GM19395 (cell line): ENCODE data around the gene JPT2.

ENCODE experiments used
- ATAC-seq: cut with Tn5 transposase; IDR thresholded peaks from one replicate; pipeline ENCODE4 v1.9.1; 2021; ENCODE audit warnings: mild to moderate bottlenecking, moderate library complexity; ENCODE audit not compliant: unreplicated experiment

JPT2 gene

GRCh38 chr16:1651094-1651973, 26.7 kb upstream of the JPT2 start:
- no peak for ATAC-seq

DNA sequence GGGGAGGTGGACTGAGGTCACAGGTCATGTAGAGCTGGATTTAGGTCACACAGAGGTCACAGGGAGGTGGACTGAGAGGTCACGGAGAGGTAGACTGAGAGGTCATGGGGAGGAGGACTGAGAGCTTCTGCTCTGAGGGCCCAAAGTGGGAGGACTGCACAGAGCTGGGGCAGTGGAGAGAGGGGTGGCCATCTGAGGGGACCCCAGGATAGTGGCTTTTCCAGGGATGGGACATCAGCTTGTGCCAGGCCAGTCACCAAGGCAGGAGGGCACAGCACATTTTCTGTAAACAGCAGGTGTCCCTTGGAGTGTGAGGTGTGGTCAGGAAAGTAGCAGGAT, 26.1 kb upstream of the JPT2 start:
- no peak for ATAC-seq

GRCh38 chr16:1653023-1653422, 25.1 kb upstream of the JPT2 start:
- ATAC-seq, result no peak

DNA sequence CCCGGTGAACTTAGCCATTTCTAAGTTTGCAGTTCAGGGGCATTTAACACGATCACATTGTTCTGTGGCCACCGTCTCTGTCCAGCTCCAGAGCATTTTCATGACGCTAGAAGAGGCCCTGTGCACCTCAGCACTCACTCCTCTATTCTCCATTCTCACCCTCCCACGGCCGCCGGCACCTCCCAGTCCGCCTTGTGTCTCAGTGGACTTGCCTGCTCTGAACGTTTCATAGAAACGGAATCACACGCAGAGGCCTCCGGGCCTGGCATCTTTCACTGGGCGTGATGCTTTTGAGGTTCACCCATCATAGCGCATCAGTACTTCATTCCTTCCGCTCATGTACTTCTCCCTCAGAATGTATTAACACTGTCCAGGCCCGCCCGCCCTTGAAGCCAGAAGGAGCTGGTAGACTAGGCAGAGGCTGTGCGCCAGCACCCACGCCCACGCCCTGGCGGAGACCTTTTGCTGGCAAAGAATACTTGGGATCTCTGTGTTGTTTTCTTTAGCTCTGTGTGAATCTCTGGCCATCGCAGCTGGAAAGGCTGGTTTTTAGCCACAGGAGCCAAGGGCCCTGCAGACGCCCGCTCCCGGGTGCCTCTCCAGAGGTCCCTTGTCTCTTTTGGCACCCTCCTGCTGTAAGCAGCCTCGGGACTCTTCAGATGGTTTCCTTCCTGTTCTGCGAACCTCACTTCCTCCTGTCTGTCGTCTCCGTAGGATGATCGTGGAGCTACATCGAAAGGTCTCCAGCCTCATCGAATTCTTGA, 23.4 kb upstream of the JPT2 start:
- no peak for ATAC-seq

GRCh38 chr16:1655269-1655807, 22.7 kb upstream of the JPT2 start:
- no peak for ATAC-seq

GRCh38 chr16:1655909-1656807, 21.9 kb upstream of the JPT2 start:
- ATAC-seq, result no peak

DNA sequence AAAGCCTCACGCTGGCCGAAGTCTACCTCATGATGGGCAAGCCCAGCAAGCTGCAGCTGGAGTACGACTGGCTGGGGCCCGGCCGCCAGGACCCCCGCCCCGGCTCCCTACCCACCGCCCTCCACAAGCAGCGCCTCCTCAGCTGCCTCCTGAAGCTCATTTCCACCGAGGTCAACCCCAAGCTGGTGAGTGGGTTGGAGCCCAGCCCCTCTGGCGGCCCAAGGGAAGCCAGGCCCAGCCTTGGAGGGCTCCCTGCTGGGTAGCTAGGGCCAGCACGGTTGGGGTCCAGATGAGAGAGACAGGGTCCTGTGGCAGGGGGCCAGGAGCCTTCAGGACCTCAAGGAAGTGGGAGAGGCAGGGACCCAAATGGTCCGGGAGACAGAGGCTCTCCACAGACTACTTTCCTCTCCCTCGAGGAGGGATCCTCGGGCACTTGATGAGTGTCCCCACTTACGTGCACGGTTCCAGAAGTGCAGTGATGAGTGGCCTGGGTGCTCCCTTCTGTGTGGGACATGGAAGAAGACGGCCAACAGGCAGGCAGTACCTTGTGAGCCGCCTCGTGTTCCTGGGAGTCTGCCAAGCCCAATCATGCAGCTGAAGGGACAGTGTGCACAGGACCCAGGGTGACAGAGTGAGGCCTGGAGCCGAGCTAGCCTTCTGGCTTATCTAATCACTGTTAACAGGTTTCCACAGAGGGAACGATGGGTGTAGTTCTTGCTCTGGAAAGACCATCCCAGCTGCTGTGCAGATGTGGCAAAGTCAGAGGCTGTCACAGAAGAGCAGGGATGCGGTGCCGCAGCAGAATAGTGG, 21.1 kb upstream of the JPT2 start:
- ATAC-seq, result no peak

GRCh38 chr16:1657841-1658240, 20.2 kb upstream of the JPT2 start:
- ATAC-seq, result no peak

DNA sequence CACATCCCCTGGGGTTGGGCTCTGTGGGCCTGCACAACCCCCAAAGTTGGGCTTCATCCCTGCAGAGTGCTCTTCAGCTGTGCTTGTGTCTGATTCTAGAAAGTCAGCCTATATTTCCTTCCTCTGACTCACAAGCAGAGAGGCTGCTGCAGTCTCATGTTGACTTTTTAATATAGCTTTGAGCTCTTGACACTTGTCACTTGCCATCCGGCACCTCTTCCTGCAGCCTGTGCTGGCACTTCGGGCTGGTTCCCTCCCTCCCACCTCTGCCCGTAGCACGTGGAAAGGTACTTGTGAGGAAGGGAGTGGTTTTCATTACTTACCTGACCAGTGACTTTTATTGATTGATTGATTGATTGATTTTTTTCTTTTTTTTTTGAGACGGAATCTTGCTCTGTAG, 19.0 kb upstream of the JPT2 start:
- no peak for ATAC-seq

GRCh38 chr16:1661826-1662225, 16.3 kb upstream of the JPT2 start:
- no peak for ATAC-seq

- no peak for ATAC-seq
Observed at GRCh38 chr16:1662543-1662942, 15.5 kb upstream of the JPT2 start.

GRCh38 chr16:1665829-1666228, 12.2 kb upstream of the JPT2 start:
- no peak for ATAC-seq

- ATAC-seq, result no peak
Observed at GRCh38 chr16:1666316-1666715, 11.8 kb upstream of the JPT2 start.

GRCh38 chr16:1667271-1667670, 10.8 kb upstream of the JPT2 start:
- ATAC-seq, result no peak

- no peak for ATAC-seq
Observed at GRCh38 chr16:1667916-1668315, 10.2 kb upstream of the JPT2 start.

DNA sequence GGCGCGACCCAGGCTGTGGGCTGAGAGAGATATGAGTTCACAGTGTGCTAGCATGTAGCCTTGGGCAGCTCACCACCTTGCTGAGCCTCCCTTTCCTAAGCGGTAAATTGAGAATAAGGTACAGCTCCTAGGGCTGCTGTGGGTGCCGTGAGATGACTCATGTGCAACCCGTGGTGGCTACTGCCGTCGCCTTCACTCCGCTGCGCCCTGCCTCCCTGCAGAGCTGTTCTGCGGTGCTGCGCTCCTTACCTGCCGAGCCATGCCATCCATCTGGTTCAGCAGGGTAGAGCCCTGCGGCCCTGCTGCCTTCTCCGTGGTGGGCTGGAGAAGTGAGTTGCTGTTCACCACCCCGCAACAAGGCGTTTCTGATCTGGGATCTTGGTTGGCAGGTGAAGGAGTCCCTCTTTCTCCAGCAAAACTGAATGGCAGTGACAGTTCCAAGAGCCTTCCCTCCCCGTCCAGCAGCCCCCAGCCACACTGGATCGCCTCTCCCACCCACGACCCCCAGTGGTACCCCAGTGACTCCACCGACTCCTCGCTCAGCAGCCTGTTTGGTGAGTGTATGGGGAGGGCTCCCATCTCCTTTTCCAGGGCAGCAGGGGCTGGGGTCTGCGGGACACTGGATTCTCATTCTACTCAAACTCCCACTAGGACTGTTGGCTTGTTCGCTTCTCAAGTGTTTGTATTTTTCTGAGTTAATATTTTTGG, 9.3 kb upstream of the JPT2 start:
- no peak for ATAC-seq

DNA sequence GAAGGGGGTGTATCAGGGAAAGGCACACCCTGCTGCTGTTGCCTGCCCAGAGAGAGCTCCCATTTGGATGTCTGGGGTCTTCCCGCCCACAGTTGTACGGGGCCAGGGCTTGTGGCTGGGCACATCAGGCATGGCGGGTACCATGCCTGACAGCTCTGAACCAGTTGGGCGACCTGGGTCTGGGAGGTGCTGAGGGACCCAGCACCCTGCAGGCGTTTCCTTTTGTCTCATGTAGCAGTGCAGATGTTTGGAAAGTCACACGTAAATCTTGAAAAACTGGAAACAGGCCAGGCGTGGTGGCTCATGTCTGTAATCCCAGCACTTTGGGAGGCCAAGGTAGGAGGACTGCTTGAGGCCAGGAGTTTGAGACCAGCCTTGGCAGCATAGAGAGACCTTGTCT, 8.4 kb upstream of the JPT2 start:
- ATAC-seq, result no peak

DNA sequence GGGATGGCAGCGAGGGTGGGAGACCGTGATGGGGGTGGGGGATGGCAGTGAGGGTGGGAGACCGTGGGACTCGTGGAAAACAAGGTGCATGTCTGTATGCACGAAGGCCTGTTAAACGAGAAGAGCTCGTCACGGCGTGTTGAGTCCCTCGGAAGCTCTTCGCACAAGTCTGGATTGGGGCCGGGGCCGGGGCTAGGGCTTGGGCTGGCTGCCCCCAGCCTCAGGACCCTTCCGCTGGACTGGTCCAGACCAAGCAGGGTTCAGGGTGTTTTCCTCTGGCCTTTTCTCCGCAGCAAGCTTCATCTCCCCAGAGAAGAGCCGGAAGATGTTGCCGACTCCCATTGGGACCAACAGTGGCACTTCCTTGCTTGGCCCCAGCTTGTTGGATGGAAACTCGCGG, 7.7 kb upstream of the JPT2 start:
- ATAC-seq, result no peak

DNA sequence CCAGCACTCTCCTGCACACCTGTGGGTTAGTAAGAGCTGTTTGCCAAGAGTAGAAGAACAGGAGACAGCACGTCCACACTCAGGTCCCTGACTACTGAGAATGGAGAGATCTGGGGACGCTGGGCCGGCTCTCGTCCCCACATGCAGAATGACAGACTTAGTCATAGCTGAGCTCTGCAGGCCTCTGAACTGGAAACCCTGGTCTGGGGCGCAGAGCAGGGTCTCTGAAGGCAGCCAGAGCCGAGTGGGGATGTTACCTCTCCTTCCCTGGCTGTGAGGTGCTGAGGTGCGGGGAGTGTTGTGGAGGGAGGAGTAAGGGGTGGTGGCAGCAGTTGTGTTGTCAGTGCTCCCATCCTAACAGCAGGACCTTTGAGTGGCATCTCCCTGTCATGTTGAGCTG, 7.2 kb upstream of the JPT2 start:
- no peak for ATAC-seq
